Stimulated activated CD4-positive, alpha-beta T cell treated with anti-CD3 and anti-CD28 coated beads, Interleukin-1b, Interleukin-23, amount 100 ng/mL, for 4 hours (primary cell): ENCODE data around the gene ZBTB7B.
"Not testable (repeated sequence)": the region's sequence is repeated elsewhere in the genome, so short reads cannot be mapped to it uniquely, and the experiment has no call there.

Experiments used
- DNase-seq, 2 donors: peaks; one replicate each; pipeline ENCODE4 v3.0.0-alpha.2; 2020; ENCODE audit warnings: low read depth in 2 of 2

Gene ZBTB7B

GRCh38 chr1:154968731-154969130, 33.9 kb upstream of the ZBTB7B start:
- DNase-seq = no peak

- no peak for DNase-seq
Measured at GRCh38 chr1:154969246-154969645, 33.4 kb upstream of the ZBTB7B start.

GRCh38 chr1:154969860-154970452, 32.6 kb upstream of the ZBTB7B start:
- DNase-seq = no peak

- DNase-seq = peak in 1 of 2 donors; percentile 49
Measured at GRCh38 chr1:154970631-154971340, 31.8 kb upstream of the ZBTB7B start, which contains the start of gene SHC1. Gene SHC1 (minus strand): TSS chr1:154970747. CDS start chr1:154970526, 221 bp downstream.

GRCh38 chr1:154971341-154971998, 31.1 kb upstream of the ZBTB7B start:
- DNase-seq = no peak

GRCh38 chr1:154972213-154972516, 30.4 kb upstream of the ZBTB7B start:
- no peak for DNase-seq

GRCh38 chr1:154972517-154973343, 29.9 kb upstream of the ZBTB7B start:
- DNase-seq = no peak

- peak; percentile 85 to 88 for DNase-seq
Measured at GRCh38 chr1:154973344-154974101, 29.1 kb upstream of the ZBTB7B start.

- DNase-seq = peak; percentile 85 to 93
Measured at GRCh38 chr1:154974102-154974807, 28.3 kb upstream of the ZBTB7B start, which contains the start of gene CKS1B. Gene CKS1B (plus strand): TSS chr1:154974681. CDS start chr1:154974746, 65 bp downstream.

- DNase-seq = peak; percentile 88 to 90
Measured at GRCh38 chr1:154974808-154975408, 27.7 kb upstream of the ZBTB7B start.

GRCh38 chr1:154975409-154976059, 27.1 kb upstream of the ZBTB7B start:
- peak; percentile 29 to 44 for DNase-seq

- DNase-seq = not testable (repeated sequence)
Measured at GRCh38 chr1:154977762-154978161, 24.8 kb upstream of the ZBTB7B start.

- no peak for DNase-seq
Measured at GRCh38 chr1:154978360-154978759, 24.2 kb upstream of the ZBTB7B start.

- no peak for DNase-seq
Measured at GRCh38 chr1:154982341-154982740, 20.3 kb upstream of the ZBTB7B start.

- DNase-seq = peak; percentile 90 to 91
Measured at GRCh38 chr1:154982897-154983648, 19.5 kb upstream of the ZBTB7B start, which contains the start of gene FLAD1. Gene FLAD1 (plus strand): TSS chr1:154983344. CDS start chr1:154983695, 351 bp downstream.

- DNase-seq = no peak
Measured at GRCh38 chr1:154983776-154984466, 18.7 kb upstream of the ZBTB7B start.

GRCh38 chr1:154986736-154987135, 15.9 kb upstream of the ZBTB7B start:
- DNase-seq = not testable (repeated sequence)

- no peak for DNase-seq
Measured at GRCh38 chr1:154987326-154987725, 15.3 kb upstream of the ZBTB7B start.
